Measurements from ENCODE around the gene NPIPA1.
"Not testable (repeated sequence)": the region's sequence is repeated elsewhere in the genome, so short reads cannot be mapped to it uniquely, and the experiment has no call there.

The NPIPA1 gene

GRCh38 chr16:14976971-14977736 lies 39.9 kb downstream of the NPIPA1 start:
- DNase-seq (ENCODE audit: low spot score): not testable (repeated sequence)

GRCh38 chr16:14978281-14978680 lies 41.0 kb downstream of the NPIPA1 start:
- DNase-seq (ENCODE audit: low spot score): not testable (repeated sequence)

- DNase-seq (ENCODE audit: low spot score): not testable (repeated sequence)
Measured at GRCh38 chr16:14978908-14979307, 41.7 kb downstream of the NPIPA1 start.

GRCh38 chr16:14981234-14981633 lies 44.0 kb downstream of the NPIPA1 start:
- DNase-seq (ENCODE audit: low spot score): not testable (repeated sequence)

GRCh38 chr16:14982521-14982920 lies 45.3 kb downstream of the NPIPA1 start:
- DNase-seq (ENCODE audit: low spot score): not testable (repeated sequence)

- not testable (repeated sequence) for DNase-seq (ENCODE audit: low spot score)
Measured at GRCh38 chr16:14988092-14988491, 50.8 kb downstream of the NPIPA1 start.

GRCh38 chr16:14988661-14989191 lies 51.5 kb downstream of the NPIPA1 start:
- not testable (repeated sequence) for DNase-seq (ENCODE audit: low spot score)

GRCh38 chr16:14989291-14990281 lies 52.3 kb downstream of the NPIPA1 start:
- not testable (repeated sequence) for DNase-seq (ENCODE audit: low spot score)

- not testable (repeated sequence) for DNase-seq (ENCODE audit: low spot score)
Measured at GRCh38 chr16:14993277-14994151, 56.3 kb downstream of the NPIPA1 start.

GRCh38 chr16:14996702-14997101 lies 59.5 kb downstream of the NPIPA1 start:
- DNase-seq (ENCODE audit: low spot score): not testable (repeated sequence)

GRCh38 chr16:14998300-14998699 lies 61.1 kb downstream of the NPIPA1 start:
- not testable (repeated sequence) for DNase-seq (ENCODE audit: low spot score)

GRCh38 chr16:14999845-15000244 lies 62.6 kb downstream of the NPIPA1 start:
- not testable (repeated sequence) for DNase-seq (ENCODE audit: low spot score)
